IMR-90 (cell line): ENCODE data around the gene LMNB1. TPM values are rescaled to one million over a fixed set of nuclear protein-coding genes. Genes with fewer than 3 reads are reported as not detected.
A peak's percentile ranks its signal among the peaks of the same experiment; 100 is the strongest.

Experiments used
- BHLHE40 ChIP-seq: fragments of 150-350 bp; IDR thresholded peaks from 2 replicates; pipeline ENCODE4 v1.6.1; 2016; ENCODE audit warnings: mild to moderate bottlenecking, low read depth, low read length
- MXI1 ChIP-seq: IDR thresholded peaks from 2 replicates; pipeline ENCODE4 v1.6.1; 2012; ENCODE audit warnings: low read depth, mild to moderate bottlenecking, low read length, moderate library complexity, borderline replicate concordance
- RFX5 ChIP-seq: IDR thresholded peaks from 2 replicates; pipeline ENCODE4 v1.8.0; 2012; ENCODE audit warnings: low read depth, mild to moderate bottlenecking, low read length, moderate library complexity
- polyA plus RNA-seq, 3 experiments: library from polyadenylated mRNA; depleted of rRNA; stranded (reverse); fragments of >200 nt; gene quantifications; 2 replicates each; pipeline ENCODE4 v1.2.3, GENCODE V29; 2012; ENCODE audit warnings: low replicate concordance in 1 of 3
- total RNA-seq: library from RNA; depleted of rRNA; stranded (reverse); fragments of >200 nt; gene quantifications from 2 replicates; pipeline ENCODE4 v1.2.3, GENCODE V29; 2012

LMNB1 gene
- total and polyA plus RNA-seq, 2 of the 4 experiments (the other 2 are of a cell fraction) = 36.0 to 53.6 TPM

DNA sequence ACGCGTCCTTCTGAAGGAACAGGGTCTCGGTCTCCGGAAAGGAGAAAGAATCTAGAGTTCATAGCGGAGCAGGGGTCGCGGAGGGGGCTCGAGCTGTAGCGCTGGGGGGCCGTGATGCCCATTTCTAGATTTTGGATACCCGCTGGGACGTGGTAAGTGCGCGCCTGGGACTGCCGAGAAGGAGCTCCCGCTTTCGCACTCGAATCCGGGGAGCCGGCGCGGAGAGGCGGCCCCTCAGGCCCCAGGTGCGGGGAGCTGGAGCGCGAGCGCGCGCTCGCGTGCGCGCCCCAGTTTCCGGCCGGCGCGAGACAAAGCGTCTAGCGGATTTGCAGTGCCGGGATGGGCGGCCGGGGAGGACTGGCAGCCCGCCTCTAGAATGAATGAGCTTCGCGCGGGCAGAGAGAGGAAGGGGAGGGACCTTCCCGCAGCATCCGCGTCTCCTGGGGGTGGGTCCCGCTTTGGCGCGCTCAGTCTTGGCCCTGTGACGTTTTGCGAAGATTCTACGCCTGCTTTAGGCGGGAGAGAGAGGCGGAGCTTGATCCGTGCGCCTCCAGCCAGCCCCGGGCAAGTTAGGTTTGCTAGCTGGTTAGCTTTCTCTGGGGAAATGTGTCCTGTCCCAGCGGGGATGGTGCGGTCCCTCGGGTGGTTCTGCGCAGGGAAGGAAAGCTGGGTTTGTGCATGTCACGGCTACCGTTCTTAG is 1.2 kb downstream of the LMNB1 start (continued):
- TF ChIP-seq MXI1 (no peak; the same call in 1 of the 2 replicates), RFX5 (no peak), BHLHE40 (0 out of 2 replicates have a peak, but pooled peaks have one; percentile 23)
